Activated T-cell treated with anti-CD3 and anti-CD28 coated beads, Interleukin-2, amount 50 U/mL, for 72 hours (primary cell): ENCODE data around the gene SMYD3. TPM values are rescaled to one million over a fixed set of nuclear protein-coding genes. Genes with fewer than 3 reads are reported as not detected.
"Not testable (repeated sequence)": the region's sequence is repeated elsewhere in the genome, so short reads cannot be mapped to it uniquely, and the experiment has no call there.

Experiments used
- ATAC-seq, 2 donors: fragments of 150-1000 bp; cut with Tn5 transposase; replicated peaks in 1 of 2; 2 replicates each; pipeline ENCODE4 v1.10.0; 2021; ENCODE audit warnings: moderate library complexity in 2 of 2, mild to moderate bottlenecking in 1 of 2
- DNase-seq, 2 donors: peaks; one replicate each; pipeline ENCODE4 v3.0.0; 2021 to 2022; ENCODE audit warnings: mixed read lengths in 1 of 2
- H3K27ac Mint-ChIP-seq: one replicate; pipeline ENCODE4 v1.8.0; 2022; ENCODE audit warnings: mild to moderate bottlenecking, moderate library complexity, mixed read lengths
- H3K27me3 Mint-ChIP-seq: one replicate; pipeline ENCODE4 v1.8.0; 2022; ENCODE audit warnings: low read depth, mixed read lengths
- H3K36me3 Mint-ChIP-seq, 2 donors: one replicate each; pipeline ENCODE4 v1.8.0; 2022; ENCODE audit warnings: mixed read lengths in 2 of 2, mild to moderate bottlenecking in 1 of 2; ENCODE audit not compliant: insufficient read depth in 2 of 2
- H3K4me1 Mint-ChIP-seq: one replicate; pipeline ENCODE4 v1.8.0; 2022; ENCODE audit warnings: low read depth, mixed read lengths
- H3K4me3 Mint-ChIP-seq, 2 donors: one replicate each; pipeline ENCODE4 v1.8.0; 2022; ENCODE audit warnings: mild to moderate bottlenecking in 2 of 2, mixed read lengths in 2 of 2, moderate library complexity in 2 of 2
- H3K9me3 Mint-ChIP-seq, 2 donors: one replicate each; pipeline ENCODE4 v1.8.0; 2022; ENCODE audit warnings: mixed read lengths in 2 of 2
- total RNA-seq, 2 donors: library from RNA; stranded (reverse); gene quantifications; one replicate each; pipeline ENCODE4 v1.2.3, GENCODE V29; 2022

The SMYD3 gene
- total RNA-seq, 2 donors from 2014 or later, result 19.1 to 21.0 TPM

GRCh38 chr1:245776694-245777332 lies 730.3 kb downstream of the SMYD3 start:
- Mint-ChIP-seq H3K4me3 (no peak overlapping the region), H3K9me3 (peaks cover 0 to 2% of the 10 kb centered on the region in 2 donors), H3K4me1 (no peaks in the 10 kb centered on the region), H3K27ac (no peak overlapping the region), H3K27me3 (no peaks in the 10 kb centered on the region), H3K36me3 (peaks cover 0 to 2% of the 10 kb centered on the region in 2 donors)
- no peak for DNase-seq
- no peak for ATAC-seq

DNA sequence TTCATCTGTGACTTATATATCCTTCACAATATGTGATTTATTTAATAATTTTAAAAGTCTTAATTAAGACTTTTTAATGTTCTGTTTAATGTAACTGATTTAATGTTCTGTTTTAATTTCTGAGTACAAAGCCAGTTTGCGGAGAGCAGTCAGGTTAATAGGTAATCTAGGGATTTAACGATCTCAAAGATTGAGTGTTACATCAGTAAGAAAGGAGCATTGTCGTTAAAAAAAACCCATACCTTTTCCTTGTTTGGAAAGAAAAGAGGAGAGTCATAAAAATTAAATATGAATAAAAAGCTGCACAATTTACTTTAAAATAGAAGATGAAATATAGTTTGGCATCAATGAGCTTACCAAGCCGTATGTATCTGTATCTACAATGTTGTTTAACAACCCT lies 730.9 kb downstream of the SMYD3 start:
- DNase-seq (no peak), ATAC-seq (no peak)
- peaks cover 0 to 2% of the 10 kb centered on the region in 2 donors for H3K36me3 Mint-ChIP-seq
- no peak overlapping the region for H3K27ac Mint-ChIP-seq
- H3K4me3 Mint-ChIP-seq, result no peak overlapping the region
- no peaks in the 10 kb centered on the region for H3K27me3 Mint-ChIP-seq
- no peaks in the 10 kb centered on the region for H3K4me1 Mint-ChIP-seq
- peaks cover 0 to 2% of the 10 kb centered on the region in 2 donors for H3K9me3 Mint-ChIP-seq

DNA sequence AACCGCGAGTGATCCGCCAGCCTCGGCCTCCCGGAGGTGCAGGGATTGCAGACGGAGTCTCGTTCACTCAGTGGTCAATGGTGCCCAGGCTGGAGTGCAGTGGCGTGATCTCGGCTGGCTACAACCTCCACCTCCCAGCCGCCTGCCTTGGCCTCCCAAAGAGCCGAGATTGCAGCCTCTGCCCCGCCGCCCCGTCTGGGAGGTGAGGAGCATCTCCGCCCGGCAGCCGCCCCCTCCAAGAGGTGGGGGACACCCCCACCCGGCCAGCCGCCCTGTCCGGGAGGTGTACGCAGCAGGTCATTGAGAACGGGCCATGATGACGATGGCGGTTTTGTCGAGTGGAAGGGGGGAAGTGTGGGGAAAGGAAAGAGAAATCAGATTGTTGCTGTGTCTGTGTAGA lies 732.1 kb downstream of the SMYD3 start:
- not testable (repeated sequence) for H3K27ac Mint-ChIP-seq, H3K27me3 Mint-ChIP-seq, H3K36me3 Mint-ChIP-seq, H3K9me3 Mint-ChIP-seq, ATAC-seq, H3K4me1 Mint-ChIP-seq, H3K4me3 Mint-ChIP-seq, DNase-seq

GRCh38 chr1:245774196-245774595 lies 732.9 kb downstream of the SMYD3 start:
- ATAC-seq (no peak), DNase-seq (no peak)
- Mint-ChIP-seq H3K4me1 (no peaks in the 10 kb centered on the region), H3K27me3 (no peaks in the 10 kb centered on the region), H3K36me3 (no peaks in the 10 kb centered on the region), H3K27ac (no peak overlapping the region), H3K9me3 (no peaks in the 10 kb centered on the region), H3K4me3 (no peak overlapping the region)

- Mint-ChIP-seq H3K4me1 (no peaks in the 10 kb centered on the region), H3K27ac (no peak overlapping the region), H3K9me3 (no peaks in the 10 kb centered on the region), H3K27me3 (no peaks in the 10 kb centered on the region), H3K36me3 (no peaks in the 10 kb centered on the region), H3K4me3 (no peak overlapping the region)
- DNase-seq (no peak), ATAC-seq (no peak)
Observed at GRCh38 chr1:245773344-245773743, 733.7 kb downstream of the SMYD3 start.

DNA sequence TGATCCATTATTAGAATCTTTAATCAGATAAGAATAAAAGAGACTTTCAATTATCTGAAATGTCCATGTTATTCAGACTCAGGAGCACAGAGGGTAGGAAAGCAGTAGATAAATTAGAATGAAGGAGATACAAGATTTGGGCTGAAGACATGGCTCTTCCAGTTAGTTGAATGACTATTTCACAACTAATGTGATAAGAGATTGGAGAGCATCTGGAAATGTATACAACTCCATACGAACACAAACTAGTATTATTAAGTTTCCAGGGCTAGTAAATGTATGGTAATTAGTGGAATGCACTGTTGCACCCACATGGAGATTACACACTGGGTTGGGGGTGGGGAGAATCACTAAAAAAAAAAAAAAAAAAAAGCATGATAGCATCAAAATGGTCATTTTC lies 734.3 kb downstream of the SMYD3 start:
- ATAC-seq (no peak), DNase-seq (no peak)
- Mint-ChIP-seq H3K9me3 (no peaks in the 10 kb centered on the region), H3K27ac (no peak overlapping the region), H3K36me3 (no peaks in the 10 kb centered on the region), H3K27me3 (no peaks in the 10 kb centered on the region), H3K4me3 (no peak overlapping the region), H3K4me1 (no peaks in the 10 kb centered on the region)

DNA sequence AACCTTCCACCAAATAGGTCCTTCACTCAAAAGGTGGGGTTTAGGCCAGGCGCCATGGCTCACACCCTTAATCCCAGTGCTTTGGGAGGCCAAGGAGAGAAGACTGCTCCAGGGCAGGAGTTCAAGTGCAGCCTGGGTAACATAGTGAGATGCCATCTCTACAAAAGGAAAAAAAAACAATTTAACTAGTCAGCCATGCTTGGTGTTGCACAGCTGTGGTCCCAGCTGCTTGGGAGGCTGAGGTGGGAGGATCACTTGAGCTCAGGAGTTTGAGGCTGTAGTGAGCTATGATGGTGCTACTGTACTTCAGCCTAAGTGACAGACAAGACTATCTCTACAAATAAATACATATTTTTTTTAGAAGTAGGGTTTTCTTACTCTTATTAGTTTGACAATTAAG lies 734.8 kb downstream of the SMYD3 start:
- DNase-seq (no peak), ATAC-seq (no peak)
- H3K27ac Mint-ChIP-seq, result no peak overlapping the region
- H3K36me3 Mint-ChIP-seq, result no peaks in the 10 kb centered on the region
- no peaks in the 10 kb centered on the region for H3K27me3 Mint-ChIP-seq
- H3K9me3 Mint-ChIP-seq, result no peaks in the 10 kb centered on the region
- no peak overlapping the region for H3K4me3 Mint-ChIP-seq
- H3K4me1 Mint-ChIP-seq, result no peaks in the 10 kb centered on the region

GRCh38 chr1:245771511-245772281 lies 735.4 kb downstream of the SMYD3 start:
- Mint-ChIP-seq H3K4me1 (no peaks in the 10 kb centered on the region), H3K27ac (no peak overlapping the region), H3K36me3 (no peaks in the 10 kb centered on the region), H3K4me3 (no peak overlapping the region), H3K27me3 (no peaks in the 10 kb centered on the region), H3K9me3 (no peaks in the 10 kb centered on the region)
- DNase-seq, result no peak
- no peak for ATAC-seq

DNA sequence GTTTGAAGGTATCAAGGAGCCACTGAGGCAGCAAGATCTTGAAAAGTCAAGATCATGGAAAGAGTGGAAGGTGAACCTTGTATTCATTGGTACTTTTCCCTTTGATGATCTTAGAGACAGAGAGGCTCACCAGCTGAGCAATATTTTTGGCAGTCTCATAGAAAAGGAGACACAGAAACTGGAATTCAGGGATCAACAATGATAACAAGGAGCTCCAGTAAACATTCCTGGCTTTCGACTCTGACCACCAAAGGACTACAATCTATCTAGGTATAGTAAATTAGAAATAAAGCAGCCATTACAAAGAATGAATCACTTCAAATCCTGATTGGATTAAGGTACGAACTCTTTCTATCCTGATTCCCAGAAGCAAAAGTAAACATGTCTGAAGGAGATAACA lies 736.9 kb downstream of the SMYD3 start:
- Mint-ChIP-seq H3K36me3 (no peaks in the 10 kb centered on the region), H3K27me3 (no peaks in the 10 kb centered on the region), H3K27ac (peak overlapping the region; percentile 71), H3K4me1 (no peaks in the 10 kb centered on the region), H3K9me3 (no peaks in the 10 kb centered on the region), H3K4me3 (no peak overlapping the region)
- DNase-seq (no peak), ATAC-seq (no peak)

DNA sequence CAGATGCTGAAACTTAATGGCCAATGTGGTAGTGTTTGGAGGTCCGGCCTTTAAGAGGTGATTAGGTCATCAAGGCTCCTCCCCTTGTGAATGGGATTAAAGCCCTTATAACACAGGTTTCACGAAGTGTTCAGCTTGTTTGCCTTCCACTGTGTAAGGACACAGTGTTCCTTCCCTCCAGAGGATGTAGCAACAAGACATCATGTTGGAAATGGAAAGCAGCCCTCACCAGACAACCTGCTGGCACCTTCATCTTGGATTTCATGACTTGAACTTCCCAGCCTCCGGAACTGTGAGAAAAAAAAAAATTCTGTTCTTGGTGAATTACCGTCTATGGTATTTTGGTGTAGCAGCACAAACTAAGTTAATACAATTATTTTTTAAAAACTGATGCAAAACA lies 738.5 kb downstream of the SMYD3 start:
- no peaks in the 10 kb centered on the region for H3K27me3 Mint-ChIP-seq
- no peak overlapping the region for H3K4me3 Mint-ChIP-seq
- DNase-seq, result no peak
- H3K4me1 Mint-ChIP-seq, result no peaks in the 10 kb centered on the region
- H3K36me3 Mint-ChIP-seq, result peaks cover 0 to 2% of the 10 kb centered on the region in 2 donors
- no peak for ATAC-seq
- no peaks in the 10 kb centered on the region for H3K9me3 Mint-ChIP-seq
- no peak overlapping the region for H3K27ac Mint-ChIP-seq

DNA sequence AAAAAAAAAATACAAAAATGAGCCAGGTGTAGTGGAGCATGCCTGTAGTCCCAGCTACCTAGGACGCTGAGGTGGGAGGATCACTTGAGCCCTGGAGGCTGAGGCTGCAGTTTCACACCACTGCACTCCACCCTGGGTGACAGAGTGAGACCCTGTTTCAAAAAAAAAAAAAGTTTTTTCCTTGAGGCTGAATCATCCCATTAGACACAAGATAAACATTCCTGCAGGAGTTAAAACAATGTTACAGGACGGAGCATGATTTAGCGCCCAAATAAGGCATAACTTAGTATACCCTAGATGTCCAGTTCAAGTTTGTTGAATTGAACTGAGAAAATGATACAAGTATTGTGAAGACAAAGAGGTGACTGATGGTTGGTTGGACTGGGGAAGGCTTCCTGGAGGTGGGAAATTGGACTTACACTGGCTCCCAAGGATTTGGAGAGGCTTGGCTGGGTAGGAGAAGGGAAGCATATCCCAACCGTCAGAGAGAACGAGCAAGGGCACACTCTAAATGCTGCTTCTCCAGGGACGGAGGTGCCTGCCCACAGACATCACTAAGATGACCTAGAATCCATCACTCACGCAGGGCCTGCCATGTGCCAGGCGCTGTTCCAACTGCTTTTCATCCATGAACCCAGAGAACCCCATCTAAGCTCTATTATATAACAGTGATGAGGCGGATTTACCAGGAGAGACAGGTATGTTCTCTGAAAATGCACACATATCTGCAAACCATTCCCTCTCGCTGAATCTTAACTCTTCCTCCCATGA lies 741.7 kb downstream of the SMYD3 start:
- H3K27ac Mint-ChIP-seq, result no peak overlapping the region
- H3K27me3 Mint-ChIP-seq, result no peaks in the 10 kb centered on the region
- no peak overlapping the region for H3K4me3 Mint-ChIP-seq
- DNase-seq (no peak), ATAC-seq (no peak)
- H3K36me3 Mint-ChIP-seq, result peaks cover 3 to 6% of the 10 kb centered on the region in 2 donors
- H3K4me1 Mint-ChIP-seq, result no peaks in the 10 kb centered on the region
- peaks cover 2% of the 10 kb centered on the region in 2 donors for H3K9me3 Mint-ChIP-seq

GRCh38 chr1:245763873-245764331 lies 743.2 kb downstream of the SMYD3 start:
- ATAC-seq (no peak), DNase-seq (no peak)
- Mint-ChIP-seq H3K9me3 (peaks cover 2 to 3% of the 10 kb centered on the region in 2 donors), H3K36me3 (peaks cover 3 to 6% of the 10 kb centered on the region in 2 donors), H3K27me3 (no peaks in the 10 kb centered on the region), H3K27ac (no peak overlapping the region), H3K4me3 (no peak overlapping the region), H3K4me1 (no peaks in the 10 kb centered on the region)

DNA sequence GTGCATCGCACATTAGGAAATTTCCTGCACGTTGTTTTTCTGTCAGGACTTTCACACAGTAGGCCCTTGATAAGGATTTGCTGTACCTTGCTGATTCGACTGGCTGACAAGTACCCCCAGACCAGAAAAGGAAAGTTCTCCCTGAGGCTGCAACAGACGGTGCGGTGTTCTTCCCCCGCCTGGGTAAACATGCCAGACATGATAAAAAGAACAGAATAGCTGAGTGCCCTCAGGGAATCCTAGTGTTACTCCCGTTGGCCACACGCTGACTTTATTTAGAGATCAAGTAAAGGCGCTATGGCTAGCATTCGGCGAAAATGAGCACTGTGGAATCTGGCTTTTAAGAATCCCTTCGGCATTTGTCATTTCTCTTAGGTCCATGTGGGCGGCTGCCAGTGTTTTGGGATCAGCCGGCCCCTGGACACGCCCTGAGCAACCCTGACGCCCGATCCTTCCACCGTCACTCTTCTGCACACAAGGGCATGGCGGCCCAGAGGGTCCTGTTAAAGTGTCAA lies 744.6 kb downstream of the SMYD3 start:
- Mint-ChIP-seq H3K27ac (no peak overlapping the region), H3K4me1 (no peaks in the 10 kb centered on the region), H3K9me3 (peaks cover 3 to 8% of the 10 kb centered on the region in 2 donors), H3K27me3 (no peaks in the 10 kb centered on the region), H3K4me3 (no peak overlapping the region), H3K36me3 (peaks cover 3 to 9% of the 10 kb centered on the region in 2 donors)
- ATAC-seq (no peak), DNase-seq (no peak)
